Measurements from ENCODE around the gene CYB5B.

GRCh38 chr16:69478685-69479084 lies 54.3 kb downstream of the CYB5B start:
- TF ChIP-seq POLR2A (IDR thresholded peaks at IDR 0.05; ENCODE audit: low read depth, low read length) (no peak), POLR2AphosphoS5 (IDR thresholded peaks at IDR 0.05; ENCODE audit: low read depth, low read length) (no peak)
